Measurements from ENCODE around the gene TMEM204.

DNA sequence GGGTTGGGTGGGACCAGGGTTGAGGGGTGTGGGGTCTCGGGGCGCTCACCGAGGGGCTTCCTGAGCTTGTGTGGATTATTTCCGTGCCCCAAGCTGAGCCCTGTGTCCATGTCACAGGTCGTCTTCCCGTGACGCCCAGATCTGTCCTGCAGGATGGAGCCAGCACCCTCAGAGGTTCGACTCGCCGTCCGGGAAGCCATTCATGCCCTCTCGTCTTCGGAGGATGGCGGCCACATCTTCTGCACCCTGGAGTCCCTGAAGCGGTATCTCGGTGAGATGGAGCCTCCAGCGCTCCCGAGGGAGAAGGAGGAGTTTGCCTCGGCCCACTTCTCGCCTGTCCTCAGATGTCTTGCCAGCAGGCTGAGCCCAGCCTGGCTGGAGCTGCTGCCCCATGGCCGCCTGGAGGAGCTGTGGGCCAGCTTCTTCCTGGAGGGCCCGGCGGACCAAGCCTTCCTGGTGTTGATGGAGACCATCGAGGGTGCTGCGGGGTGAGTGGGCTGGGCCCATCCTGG is 39.3 kb upstream of the TMEM204 start:
- TF ChIP-seq, protein P1, sequence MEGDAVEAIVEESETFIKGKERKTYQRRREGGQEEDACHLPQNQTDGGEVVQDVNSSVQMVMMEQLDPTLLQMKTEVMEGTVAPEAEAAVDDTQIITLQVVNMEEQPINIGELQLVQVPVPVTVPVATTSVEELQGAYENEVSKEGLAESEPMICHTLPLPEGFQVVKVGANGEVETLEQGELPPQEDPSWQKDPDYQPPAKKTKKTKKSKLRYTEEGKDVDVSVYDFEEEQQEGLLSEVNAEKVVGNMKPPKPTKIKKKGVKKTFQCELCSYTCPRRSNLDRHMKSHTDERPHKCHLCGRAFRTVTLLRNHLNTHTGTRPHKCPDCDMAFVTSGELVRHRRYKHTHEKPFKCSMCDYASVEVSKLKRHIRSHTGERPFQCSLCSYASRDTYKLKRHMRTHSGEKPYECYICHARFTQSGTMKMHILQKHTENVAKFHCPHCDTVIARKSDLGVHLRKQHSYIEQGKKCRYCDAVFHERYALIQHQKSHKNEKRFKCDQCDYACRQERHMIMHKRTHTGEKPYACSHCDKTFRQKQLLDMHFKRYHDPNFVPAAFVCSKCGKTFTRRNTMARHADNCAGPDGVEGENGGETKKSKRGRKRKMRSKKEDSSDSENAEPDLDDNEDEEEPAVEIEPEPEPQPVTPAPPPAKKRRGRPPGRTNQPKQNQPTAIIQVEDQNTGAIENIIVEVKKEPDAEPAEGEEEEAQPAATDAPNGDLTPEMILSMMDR (conservative IDR thresholded peaks at IDR 0.05; ENCODE audit: low read depth, low read length) = peak; percentile 47
- TF ChIP-seq EZH2 (IDR thresholded peaks at IDR 0.05; ENCODE audit: borderline replicate concordance, low read depth, low read length, poor library complexity, severe bottlenecking) = no peak
